Stimulated activated CD8-positive, alpha-beta memory T cell treated with anti-CD3 and anti-CD28 coated beads, Interleukin-4, amount 100 ng/mL, for 24 hours (primary cell): ENCODE measurements around the gene PTPRC.

Experiments
- DNase-seq: peaks from one replicate; pipeline ENCODE4 v3.0.0-alpha.2; 2020; ENCODE audit warnings: low read depth

PTPRC gene

GRCh38 chr1:198647055-198647454 is 8.2 kb downstream of the PTPRC start:
- no peak for DNase-seq

GRCh38 chr1:198648592-198648991 is 9.8 kb downstream of the PTPRC start:
- no peak for DNase-seq

- DNase-seq = no peak
Measured at GRCh38 chr1:198649232-198649967, 10.6 kb downstream of the PTPRC start.

GRCh38 chr1:198649968-198650338 is 11.1 kb downstream of the PTPRC start:
- DNase-seq = no peak

- no peak for DNase-seq
Measured at GRCh38 chr1:198650506-198650905, 11.7 kb downstream of the PTPRC start.

GRCh38 chr1:198651650-198652400 is 13.0 kb downstream of the PTPRC start:
- no peak for DNase-seq

- no peak for DNase-seq
Measured at GRCh38 chr1:198653808-198654413, 15.1 kb downstream of the PTPRC start.

- no peak for DNase-seq
Measured at GRCh38 chr1:198655459-198656121, 16.8 kb downstream of the PTPRC start.

- peak; percentile 65 for DNase-seq
Measured at GRCh38 chr1:198656500-198656932, 17.7 kb downstream of the PTPRC start.

GRCh38 chr1:198657550-198658064 is 18.8 kb downstream of the PTPRC start:
- DNase-seq = no peak

- DNase-seq = no peak
Measured at GRCh38 chr1:198660341-198661261, 21.8 kb downstream of the PTPRC start.

GRCh38 chr1:198662821-198663220 is 24.0 kb downstream of the PTPRC start:
- no peak for DNase-seq

- DNase-seq = no peak
Measured at GRCh38 chr1:198664068-198664788, 25.4 kb downstream of the PTPRC start.

GRCh38 chr1:198667186-198667585 is 28.3 kb downstream of the PTPRC start:
- DNase-seq = no peak

GRCh38 chr1:198667807-198668206 is 29.0 kb downstream of the PTPRC start:
- no peak for DNase-seq

GRCh38 chr1:198669023-198669698 is 30.3 kb downstream of the PTPRC start:
- DNase-seq = no peak

GRCh38 chr1:198669771-198670170 is 30.9 kb downstream of the PTPRC start:
- DNase-seq = no peak

GRCh38 chr1:198671136-198671535 is 32.3 kb downstream of the PTPRC start:
- no peak for DNase-seq

- no peak for DNase-seq
Measured at GRCh38 chr1:198672124-198672523, 33.3 kb downstream of the PTPRC start.

GRCh38 chr1:198674009-198674408 is 35.2 kb downstream of the PTPRC start:
- DNase-seq = no peak
